Inflammatory macrophage treated with lipopolysaccharide for 4 hours (primary cell): ENCODE data around the gene SCN11A.
A peak's percentile ranks its signal among the peaks of the same experiment; 100 is the strongest.

ENCODE experiments used
- DNase-seq: peaks from one replicate; pipeline ENCODE4 v3.0.0-alpha.2; 2020

SCN11A gene

GRCh38 chr3:39051649-39052561, at the start of gene SCN11A, which contains the start of gene WDR48:
SCN11A (minus strand) TSS chr3:39051944; CDS start chr3:38950362, 101,582 bp downstream.
WDR48 (plus strand) TSS chr3:39052016; CDS start chr3:39052026, 10 bp downstream.
- peak; percentile 93 for DNase-seq

- peak; percentile 66 for DNase-seq
Observed at GRCh38 chr3:39101022-39101689, 49.4 kb upstream of the SCN11A start.

DNA sequence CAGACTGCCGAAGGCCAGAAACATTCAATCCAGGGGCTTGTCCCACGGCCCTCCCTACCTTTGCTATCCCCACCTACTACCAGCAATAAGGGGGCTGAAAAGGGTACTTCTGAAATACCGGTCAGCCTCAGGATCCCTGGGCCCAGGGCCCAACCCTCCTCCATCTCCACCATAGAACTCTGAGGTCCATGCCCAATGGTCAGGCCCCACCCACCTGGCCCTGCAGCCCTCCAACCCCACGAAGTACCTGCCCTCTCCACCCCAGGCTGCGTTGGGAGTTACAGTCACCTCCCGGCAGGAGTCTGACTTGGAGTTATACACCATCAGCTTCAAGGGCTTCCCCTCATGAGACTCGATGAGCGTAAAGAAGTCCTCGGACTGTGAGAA, 48.7 kb upstream of the SCN11A start:
- DNase-seq: no peak

GRCh38 chr3:39099738-39100499, 48.2 kb upstream of the SCN11A start:
- DNase-seq: no peak

GRCh38 chr3:39099242-39099641, 47.5 kb upstream of the SCN11A start:
- no peak for DNase-seq

DNA sequence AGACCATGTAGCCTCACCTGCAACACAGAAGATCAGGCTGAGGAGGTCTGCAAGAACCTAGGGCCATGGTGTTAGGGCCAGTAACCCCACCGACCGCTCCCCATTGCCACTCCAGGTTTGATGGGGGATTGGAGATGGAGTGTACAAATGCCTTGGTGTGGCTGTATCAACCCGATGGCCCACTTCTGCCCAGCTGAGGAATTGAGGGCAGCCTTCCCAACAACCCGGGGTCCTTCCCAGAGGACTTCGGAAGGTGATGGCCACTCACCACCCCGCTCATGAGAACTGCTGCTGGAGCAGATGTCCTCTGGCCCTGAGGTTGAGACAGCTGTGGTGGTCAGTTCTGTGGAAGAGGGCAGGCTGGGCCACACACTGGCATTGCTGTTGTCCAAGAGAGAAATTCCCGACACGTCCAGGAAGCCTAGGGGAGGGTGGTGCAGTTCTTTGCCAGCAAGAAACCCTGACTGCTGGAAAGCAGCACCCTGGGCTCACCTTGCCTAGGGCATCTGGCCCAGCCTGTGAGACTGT, 46.8 kb upstream of the SCN11A start:
- no peak for DNase-seq

DNA sequence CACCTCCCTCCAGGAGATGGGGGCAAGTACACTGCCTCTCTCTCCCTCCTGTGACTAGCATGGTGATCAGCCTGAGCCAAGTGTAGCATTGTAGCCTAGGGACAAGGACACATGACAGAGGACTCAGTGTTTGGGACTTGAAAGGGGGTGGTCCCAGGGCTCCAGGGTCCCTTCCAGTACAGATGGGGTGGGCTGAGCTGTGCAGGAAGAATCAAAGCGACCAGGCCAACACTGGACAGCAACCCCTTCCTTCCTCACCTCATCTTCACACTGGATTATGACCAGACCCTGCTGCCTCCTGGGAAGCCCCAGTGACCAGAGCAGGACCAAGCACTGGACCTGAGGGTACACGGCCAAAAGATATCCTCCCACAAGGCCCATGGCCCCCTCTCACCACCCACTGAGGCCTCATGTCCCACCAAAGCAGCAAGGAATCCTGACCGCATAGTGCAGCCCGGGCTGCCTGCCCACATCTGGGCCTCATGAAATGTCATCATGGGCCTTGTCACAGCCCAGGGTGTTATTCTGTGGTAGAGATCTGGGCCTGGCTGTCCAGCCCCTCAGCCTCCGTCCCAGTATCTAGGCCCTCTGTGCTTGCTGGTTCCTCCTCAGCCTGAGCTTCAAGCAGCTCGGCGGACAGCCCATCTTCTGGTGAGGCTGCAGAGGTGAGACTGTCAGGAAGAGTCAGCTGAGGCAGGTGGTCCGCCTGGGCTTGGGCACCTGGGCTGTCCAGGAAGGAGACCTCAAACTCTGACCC, 46.1 kb upstream of the SCN11A start:
- no peak for DNase-seq

- no peak for DNase-seq
Observed at GRCh38 chr3:39096775-39097174, 45.0 kb upstream of the SCN11A start.

GRCh38 chr3:39095778-39096177, 44.0 kb upstream of the SCN11A start:
- no peak for DNase-seq

- no peak for DNase-seq
Observed at GRCh38 chr3:39094851-39095677, 43.3 kb upstream of the SCN11A start.

GRCh38 chr3:39090922-39091321, 39.2 kb upstream of the SCN11A start:
- DNase-seq: peak; percentile 16

DNA sequence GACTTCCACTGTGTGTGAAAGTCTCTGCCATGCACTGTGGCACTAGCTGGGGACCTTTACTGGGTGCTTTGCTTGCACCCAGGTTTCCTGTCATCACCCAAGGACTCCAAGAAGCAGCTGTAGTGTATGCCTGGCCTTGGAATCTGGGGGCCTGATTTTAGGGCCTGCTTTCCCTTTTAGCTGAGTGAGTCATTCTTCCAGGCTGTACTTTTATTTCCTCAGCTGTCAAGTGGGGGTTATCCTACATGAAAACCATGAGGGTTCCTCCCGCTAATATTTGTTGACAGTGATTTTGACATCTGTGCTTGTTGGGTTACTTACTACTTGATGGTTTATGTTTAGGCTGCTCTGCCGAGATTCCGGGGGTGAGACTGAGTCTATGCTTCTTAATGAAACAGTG, 37.1 kb upstream of the SCN11A start:
- no peak for DNase-seq

DNA sequence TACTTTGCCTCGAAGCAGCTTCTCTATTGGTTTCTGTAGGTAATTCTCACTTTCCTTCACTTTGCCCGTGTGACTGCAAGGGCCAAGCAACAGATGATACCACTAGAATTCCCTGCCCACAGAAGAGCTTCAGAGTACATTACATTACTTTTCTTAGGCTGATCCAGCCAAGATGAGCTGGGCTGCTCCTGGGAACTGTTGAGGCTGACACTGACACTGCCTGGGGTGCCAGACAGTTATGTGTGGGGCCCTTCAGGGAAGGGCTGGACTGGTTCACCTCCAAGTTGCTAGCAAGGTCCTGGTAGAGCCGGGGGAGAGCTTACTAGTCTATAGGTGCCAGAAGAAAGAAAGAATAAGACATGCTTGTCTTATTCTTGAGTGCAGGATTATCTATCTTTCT, 36.7 kb upstream of the SCN11A start:
- DNase-seq: no peak

DNA sequence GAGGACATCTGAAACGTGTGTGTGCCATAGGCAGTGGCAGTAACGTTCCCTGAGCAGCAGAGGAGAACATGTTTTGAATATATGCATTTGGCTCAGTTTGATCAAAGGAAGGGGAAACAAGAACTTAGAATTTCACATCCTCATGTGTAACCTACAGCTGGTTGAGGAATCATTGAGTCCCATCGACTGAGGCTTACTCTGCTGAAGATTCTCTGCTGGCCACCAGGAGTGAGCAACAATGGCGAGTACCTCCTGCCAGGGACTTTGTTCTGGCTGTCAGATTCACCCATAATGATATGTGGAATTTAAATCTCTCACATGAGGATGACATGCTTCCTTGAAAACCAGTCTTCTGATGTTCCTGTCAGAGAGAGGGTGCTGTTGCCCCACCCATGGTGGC, 34.4 kb upstream of the SCN11A start:
- DNase-seq: no peak

GRCh38 chr3:39082666-39083313, 31.0 kb upstream of the SCN11A start:
- peak; percentile 11 for DNase-seq

GRCh38 chr3:39080026-39080425, 28.3 kb upstream of the SCN11A start:
- no peak for DNase-seq

DNA sequence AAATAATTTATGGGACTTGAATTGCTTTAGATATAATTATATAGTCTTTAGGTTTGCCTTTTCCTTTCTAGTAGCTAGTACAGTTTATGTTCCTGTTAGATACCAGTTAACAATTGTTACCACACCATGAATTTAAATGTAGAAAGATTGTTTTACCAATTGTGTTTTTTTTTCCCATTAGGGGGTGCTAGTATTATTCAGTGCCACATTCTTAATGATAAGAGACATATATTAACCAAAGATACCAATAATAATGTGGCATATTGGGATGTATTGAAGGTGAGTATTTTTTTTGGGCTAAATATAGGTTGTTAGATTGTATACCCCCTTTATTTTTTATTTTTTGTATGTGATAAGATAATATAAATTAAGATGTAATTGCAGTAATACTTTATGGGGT, 27.8 kb upstream of the SCN11A start:
- DNase-seq: no peak

DNA sequence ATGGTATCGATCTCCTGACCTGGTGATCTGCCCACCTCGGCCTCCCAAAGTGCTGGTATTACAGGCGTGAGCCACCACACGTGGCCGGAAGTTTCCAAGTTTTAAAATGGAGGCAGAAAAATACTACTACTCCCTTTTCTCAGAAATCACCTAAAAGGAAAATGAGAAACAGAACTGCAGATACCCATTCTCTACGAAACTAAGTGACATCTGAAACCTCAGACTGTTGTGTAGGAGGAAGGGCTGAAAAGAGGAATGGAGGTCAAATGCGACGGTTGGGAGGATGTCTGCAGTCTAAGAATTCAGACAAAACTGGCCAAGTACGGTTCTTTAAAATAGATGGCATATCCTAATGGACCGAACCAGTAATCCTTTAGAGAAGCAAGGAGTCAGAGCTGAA, 24.2 kb upstream of the SCN11A start:
- no peak for DNase-seq

GRCh38 chr3:39068556-39068955, 16.8 kb upstream of the SCN11A start:
- DNase-seq: no peak

GRCh38 chr3:39067286-39067685, 15.5 kb upstream of the SCN11A start:
- no peak for DNase-seq

DNA sequence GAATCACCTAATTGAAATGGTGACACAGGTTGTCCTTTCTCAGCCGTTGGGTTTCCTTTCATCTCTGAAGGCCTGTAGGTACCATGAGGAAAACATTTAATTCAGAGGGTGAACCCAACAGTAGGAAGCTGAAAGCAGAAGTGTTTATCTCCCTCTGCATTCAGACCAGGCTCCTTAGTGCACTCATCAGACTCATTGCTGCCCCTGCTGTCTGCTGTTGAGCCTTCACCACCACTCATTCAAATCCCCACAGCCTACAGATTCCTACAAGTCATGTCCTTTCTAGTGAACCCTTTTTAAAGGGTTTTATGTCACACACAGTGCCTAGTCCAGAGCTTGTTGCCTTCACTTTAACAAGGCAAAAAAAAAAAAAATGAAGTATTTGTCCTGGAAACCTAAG, 13.5 kb upstream of the SCN11A start:
- peak; percentile 63 for DNase-seq
